GM23338 (cell line): ENCODE measurements around the gene NEU1. TPM values are rescaled to one million over a fixed set of nuclear protein-coding genes. Genes with fewer than 3 reads are reported as not detected.

Experiments
- ATAC-seq: fragments of 200-7000 bp; cut with Tn5 transposase; 3 replicates; pipeline ENCODE4 v1.9.1; 2020
- DNase-seq: peaks from one replicate; pipeline ENCODE4 v3.0.0-alpha.2; 2015; ENCODE audit warnings: low spot score
- H2AFZ ChIP-seq: fragments of 200-600 bp; sonication (generic); 2 replicates; pipeline ENCODE4 v1.8.0; 2016; ENCODE audit warnings: antibody characterized with exemption, mild to moderate bottlenecking, moderate library complexity
- H3F3A ChIP-seq: fragments of 200-600 bp; sonication (generic); replicated peaks from 2 replicates; pipeline ENCODE4 v1.8.0; 2017; ENCODE audit warnings: antibody characterized with exemption, mixed run types, low read depth
- H3K27ac ChIP-seq: fragments of 200-600 bp; sonication (generic); 2 replicates; pipeline ENCODE4 v1.6.1; 2016; ENCODE audit warnings: low read depth
- H3K27me3 ChIP-seq: fragments of 200-600 bp; sonication (generic); 2 replicates; pipeline ENCODE4 v1.8.0; 2016; ENCODE audit warnings: mild to moderate bottlenecking, mixed run types, moderate library complexity; ENCODE audit not compliant: insufficient read depth
- H3K36me3 ChIP-seq: fragments of 200-600 bp; sonication (generic); 2 replicates; pipeline ENCODE4 v1.8.0; 2016; ENCODE audit warnings: mild to moderate bottlenecking; ENCODE audit not compliant: insufficient read depth
- H3K4me1 ChIP-seq: fragments of 200-600 bp; sonication (generic); 2 replicates; pipeline ENCODE4 v1.8.0; 2016; ENCODE audit warnings: mild to moderate bottlenecking, moderate library complexity; ENCODE audit not compliant: insufficient read depth
- H3K4me2 ChIP-seq: fragments of 200-600 bp; sonication (generic); 2 replicates; pipeline ENCODE4 v1.7.1; 2017; ENCODE audit warnings: mixed run types
- H3K4me3 ChIP-seq: fragments of 200-600 bp; sonication (generic); 2 replicates; pipeline ENCODE4 v1.6.1; 2016; ENCODE audit warnings: mixed run types
- H3K79me2 ChIP-seq: fragments of 200-600 bp; sonication (generic); replicated peaks from 2 replicates; pipeline ENCODE4 v1.8.0; 2017; ENCODE audit warnings: mild to moderate bottlenecking; ENCODE audit not compliant: insufficient read depth
- H3K9me2 ChIP-seq: fragments of 200-600 bp; sonication (generic); 2 replicates; pipeline ENCODE4 v1.8.0; 2017; ENCODE audit not compliant: insufficient read depth
- H4K20me1 ChIP-seq: fragments of 200-600 bp; sonication (generic); replicated peaks from 2 replicates; pipeline ENCODE4 v1.8.0; 2017; ENCODE audit warnings: mild to moderate bottlenecking; ENCODE audit not compliant: insufficient read depth
- H3K27ac Mint-ChIP-seq: 2 replicates; pipeline ENCODE4 v1.8.0; 2020; ENCODE audit warnings: inconsistent platforms, mild to moderate bottlenecking, moderate library complexity, mixed read lengths
- H3K27me3 Mint-ChIP-seq: 3 replicates; pipeline ENCODE4 v1.8.0; 2022; ENCODE audit warnings: low read depth, mild to moderate bottlenecking, moderate library complexity, mixed read lengths, inconsistent platforms; ENCODE audit not compliant: insufficient read depth, poor library complexity
- H3K36me3 Mint-ChIP-seq: 3 replicates; pipeline ENCODE4 v1.8.0; 2021; ENCODE audit warnings: low read depth, mild to moderate bottlenecking, inconsistent platforms, moderate library complexity, mixed read lengths
- H3K4me1 Mint-ChIP-seq: 3 replicates; pipeline ENCODE4 v1.8.0; 2020; ENCODE audit warnings: mild to moderate bottlenecking, inconsistent platforms, mixed read lengths
- H3K4me3 Mint-ChIP-seq: 3 replicates; pipeline ENCODE4 v1.8.0; 2021; ENCODE audit warnings: moderate library complexity, mild to moderate bottlenecking, inconsistent platforms, mixed read lengths
- H3K9me3 Mint-ChIP-seq: 3 replicates; pipeline ENCODE4 v1.8.0; 2020; ENCODE audit warnings: moderate library complexity, mild to moderate bottlenecking, inconsistent platforms, mixed read lengths
- CREB1 ChIP-seq: fragments of 250-450 bp; sonication (Bioruptor Pico); IDR thresholded peaks from 2 replicates; pipeline ENCODE4 v1.5.0; 2020; ENCODE audit warnings: low read depth, mild to moderate bottlenecking, moderate library complexity
- EZH2 ChIP-seq: fragments of 200-600 bp; sonication (generic); IDR thresholded peaks from one replicate; pipeline ENCODE4 v1.8.0; 2017; ENCODE audit warnings: antibody characterized with exemption, mild to moderate bottlenecking, low read depth; ENCODE audit not compliant: unreplicated experiment
- EZH2phosphoT487 ChIP-seq: fragments of 200-600 bp; sonication (generic); IDR thresholded peaks from one replicate; pipeline ENCODE4 v1.8.1; 2018; ENCODE audit warnings: antibody characterized with exemption; ENCODE audit not compliant: unreplicated experiment
- JUNB ChIP-seq: IDR thresholded peaks from one replicate; pipeline ENCODE4 v1.6.1; 2016; ENCODE audit warnings: antibody characterized with exemption; ENCODE audit not compliant: unreplicated experiment
- NANOG ChIP-seq: IDR thresholded peaks from 2 replicates; pipeline ENCODE4 v1.6.1; 2016; ENCODE audit warnings: antibody characterized with exemption, borderline replicate concordance
- POLR2AphosphoS5 ChIP-seq: IDR thresholded peaks from 2 replicates; pipeline ENCODE4 v1.6.1; 2016; ENCODE audit warnings: antibody characterized with exemption, low read depth
- REST ChIP-seq: IDR thresholded peaks from one replicate; pipeline ENCODE4 v1.6.1; 2018; ENCODE audit warnings: antibody characterized with exemption; ENCODE audit not compliant: unreplicated experiment
- STAT1 ChIP-seq: IDR thresholded peaks from one replicate; pipeline ENCODE4 v1.6.1; 2016; ENCODE audit warnings: antibody characterized with exemption; ENCODE audit not compliant: unreplicated experiment
- ZNF114 ChIP-seq: fragments of 250-450 bp; sonication (Bioruptor Pico); IDR thresholded peaks from 2 replicates; pipeline ENCODE4 v1.5.0; 2020; ENCODE audit warnings: mild to moderate bottlenecking, moderate library complexity
- ZNF331 ChIP-seq: fragments of 250-450 bp; sonication (Bioruptor Pico); IDR thresholded peaks from 2 replicates; pipeline ENCODE4 v1.5.0; 2020; ENCODE audit warnings: low read depth, mild to moderate bottlenecking, moderate library complexity
- polyA plus RNA-seq: library from polyadenylated mRNA; unstranded; fragments of >200 nt; fragmentation: Nextera tagmentation; extraction: Ambion mirVana; gene quantifications from 2 replicates; pipeline ENCODE4 v1.2.1, GENCODE V29; 2016
- total RNA-seq: library from RNA; depleted of rRNA; stranded (reverse); fragments of >200 nt; shearing (Covaris generic); gene quantifications from 2 replicates; pipeline ENCODE4 v1.2.3, GENCODE V29; 2014
- TF ChIP-seq, protein P1 (sequence below), 2 experiments: fragments of 200-600 bp in 1 of 2; sonication (generic) in 1 of 2; conservative IDR thresholded peaks; 2 replicates each; pipeline versions ENCODE4 v1.5.1 to v1.6.1; 2016 to 2017; ENCODE audit warnings: antibody characterized with exemption in 2 of 2, low read depth in 2 of 2, mild to moderate bottlenecking in 2 of 2, moderate library complexity in 1 of 2
- TF ChIP-seq, protein P2 (sequence below): IDR thresholded peaks from 2 replicates; pipeline ENCODE4 v1.6.1; 2016; ENCODE audit warnings: antibody characterized with exemption
- TF ChIP-seq, protein P3 (sequence below): fragments of 250-450 bp; sonication (Bioruptor Pico); IDR thresholded peaks from 2 replicates; pipeline ENCODE4 v1.5.0; 2020; ENCODE audit warnings: mild to moderate bottlenecking, moderate library complexity

The NEU1 gene
- total and polyA plus RNA-seq, 2 experiments from 2014 or later: 31.4 to 47.4 TPM

GRCh38 chr6:31892821-31893220 lies 30.2 kb upstream of the NEU1 start:
- peaks cover 85% of the 10 kb centered on the region for H3K36me3 Mint-ChIP-seq

More at GRCh38 chr6:31892821-31893220, 30.2 kb upstream of the NEU1 start:
- Histone ChIP-seq H3K4me1 (peaks cover 4% of the 10 kb centered on the region; the same call in 1 of the 2 replicates), H3F3A (peaks cover 17% of the 10 kb centered on the region; the same call in 1 of the 2 replicates), H3K4me2 (no peak overlapping the region), H2AFZ (no peak overlapping the region), H4K20me1 (peaks cover 28% of the 10 kb centered on the region), H3K9me2 (no peaks in the 10 kb centered on the region), H3K79me2 (peaks cover 15% of the 10 kb centered on the region; the same call in 1 of the 2 replicates), H3K36me3 (peaks cover 41% of the 10 kb centered on the region), H3K27ac (no peak overlapping the region), H3K27me3 (no peaks in the 10 kb centered on the region), H3K4me3 (no peak overlapping the region)
- no peak overlapping the region for H3K4me3 Mint-ChIP-seq
- peaks cover 10% of the 10 kb centered on the region for H3K27me3 Mint-ChIP-seq
- DNase-seq (no peak), ATAC-seq (no peak)
- no peaks in the 10 kb centered on the region for H3K9me3 Mint-ChIP-seq
- H3K4me1 Mint-ChIP-seq: peaks cover 7% of the 10 kb centered on the region
- TF ChIP-seq CREB1 (CRISPR knock-in tag) (no peak), ZNF331 (CRISPR knock-in tag) (no peak), STAT1 (no peak), POLR2AphosphoS5 (no peak), NANOG (no peak), EZH2phosphoT487 (no peak), EZH2 (no peak), ZNF114 (CRISPR knock-in tag) (no peak), REST (no peak), JUNB (no peak)
- TF ChIP-seq, protein P1, sequence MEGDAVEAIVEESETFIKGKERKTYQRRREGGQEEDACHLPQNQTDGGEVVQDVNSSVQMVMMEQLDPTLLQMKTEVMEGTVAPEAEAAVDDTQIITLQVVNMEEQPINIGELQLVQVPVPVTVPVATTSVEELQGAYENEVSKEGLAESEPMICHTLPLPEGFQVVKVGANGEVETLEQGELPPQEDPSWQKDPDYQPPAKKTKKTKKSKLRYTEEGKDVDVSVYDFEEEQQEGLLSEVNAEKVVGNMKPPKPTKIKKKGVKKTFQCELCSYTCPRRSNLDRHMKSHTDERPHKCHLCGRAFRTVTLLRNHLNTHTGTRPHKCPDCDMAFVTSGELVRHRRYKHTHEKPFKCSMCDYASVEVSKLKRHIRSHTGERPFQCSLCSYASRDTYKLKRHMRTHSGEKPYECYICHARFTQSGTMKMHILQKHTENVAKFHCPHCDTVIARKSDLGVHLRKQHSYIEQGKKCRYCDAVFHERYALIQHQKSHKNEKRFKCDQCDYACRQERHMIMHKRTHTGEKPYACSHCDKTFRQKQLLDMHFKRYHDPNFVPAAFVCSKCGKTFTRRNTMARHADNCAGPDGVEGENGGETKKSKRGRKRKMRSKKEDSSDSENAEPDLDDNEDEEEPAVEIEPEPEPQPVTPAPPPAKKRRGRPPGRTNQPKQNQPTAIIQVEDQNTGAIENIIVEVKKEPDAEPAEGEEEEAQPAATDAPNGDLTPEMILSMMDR (conservative IDR thresholded peaks at IDR 0.05; ENCODE audit: low read depth in 2 of 2): no peak
- TF ChIP-seq, protein P2, sequence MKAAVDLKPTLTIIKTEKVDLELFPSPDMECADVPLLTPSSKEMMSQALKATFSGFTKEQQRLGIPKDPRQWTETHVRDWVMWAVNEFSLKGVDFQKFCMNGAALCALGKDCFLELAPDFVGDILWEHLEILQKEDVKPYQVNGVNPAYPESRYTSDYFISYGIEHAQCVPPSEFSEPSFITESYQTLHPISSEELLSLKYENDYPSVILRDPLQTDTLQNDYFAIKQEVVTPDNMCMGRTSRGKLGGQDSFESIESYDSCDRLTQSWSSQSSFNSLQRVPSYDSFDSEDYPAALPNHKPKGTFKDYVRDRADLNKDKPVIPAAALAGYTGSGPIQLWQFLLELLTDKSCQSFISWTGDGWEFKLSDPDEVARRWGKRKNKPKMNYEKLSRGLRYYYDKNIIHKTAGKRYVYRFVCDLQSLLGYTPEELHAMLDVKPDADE: no peak
- TF ChIP-seq, protein P3, sequence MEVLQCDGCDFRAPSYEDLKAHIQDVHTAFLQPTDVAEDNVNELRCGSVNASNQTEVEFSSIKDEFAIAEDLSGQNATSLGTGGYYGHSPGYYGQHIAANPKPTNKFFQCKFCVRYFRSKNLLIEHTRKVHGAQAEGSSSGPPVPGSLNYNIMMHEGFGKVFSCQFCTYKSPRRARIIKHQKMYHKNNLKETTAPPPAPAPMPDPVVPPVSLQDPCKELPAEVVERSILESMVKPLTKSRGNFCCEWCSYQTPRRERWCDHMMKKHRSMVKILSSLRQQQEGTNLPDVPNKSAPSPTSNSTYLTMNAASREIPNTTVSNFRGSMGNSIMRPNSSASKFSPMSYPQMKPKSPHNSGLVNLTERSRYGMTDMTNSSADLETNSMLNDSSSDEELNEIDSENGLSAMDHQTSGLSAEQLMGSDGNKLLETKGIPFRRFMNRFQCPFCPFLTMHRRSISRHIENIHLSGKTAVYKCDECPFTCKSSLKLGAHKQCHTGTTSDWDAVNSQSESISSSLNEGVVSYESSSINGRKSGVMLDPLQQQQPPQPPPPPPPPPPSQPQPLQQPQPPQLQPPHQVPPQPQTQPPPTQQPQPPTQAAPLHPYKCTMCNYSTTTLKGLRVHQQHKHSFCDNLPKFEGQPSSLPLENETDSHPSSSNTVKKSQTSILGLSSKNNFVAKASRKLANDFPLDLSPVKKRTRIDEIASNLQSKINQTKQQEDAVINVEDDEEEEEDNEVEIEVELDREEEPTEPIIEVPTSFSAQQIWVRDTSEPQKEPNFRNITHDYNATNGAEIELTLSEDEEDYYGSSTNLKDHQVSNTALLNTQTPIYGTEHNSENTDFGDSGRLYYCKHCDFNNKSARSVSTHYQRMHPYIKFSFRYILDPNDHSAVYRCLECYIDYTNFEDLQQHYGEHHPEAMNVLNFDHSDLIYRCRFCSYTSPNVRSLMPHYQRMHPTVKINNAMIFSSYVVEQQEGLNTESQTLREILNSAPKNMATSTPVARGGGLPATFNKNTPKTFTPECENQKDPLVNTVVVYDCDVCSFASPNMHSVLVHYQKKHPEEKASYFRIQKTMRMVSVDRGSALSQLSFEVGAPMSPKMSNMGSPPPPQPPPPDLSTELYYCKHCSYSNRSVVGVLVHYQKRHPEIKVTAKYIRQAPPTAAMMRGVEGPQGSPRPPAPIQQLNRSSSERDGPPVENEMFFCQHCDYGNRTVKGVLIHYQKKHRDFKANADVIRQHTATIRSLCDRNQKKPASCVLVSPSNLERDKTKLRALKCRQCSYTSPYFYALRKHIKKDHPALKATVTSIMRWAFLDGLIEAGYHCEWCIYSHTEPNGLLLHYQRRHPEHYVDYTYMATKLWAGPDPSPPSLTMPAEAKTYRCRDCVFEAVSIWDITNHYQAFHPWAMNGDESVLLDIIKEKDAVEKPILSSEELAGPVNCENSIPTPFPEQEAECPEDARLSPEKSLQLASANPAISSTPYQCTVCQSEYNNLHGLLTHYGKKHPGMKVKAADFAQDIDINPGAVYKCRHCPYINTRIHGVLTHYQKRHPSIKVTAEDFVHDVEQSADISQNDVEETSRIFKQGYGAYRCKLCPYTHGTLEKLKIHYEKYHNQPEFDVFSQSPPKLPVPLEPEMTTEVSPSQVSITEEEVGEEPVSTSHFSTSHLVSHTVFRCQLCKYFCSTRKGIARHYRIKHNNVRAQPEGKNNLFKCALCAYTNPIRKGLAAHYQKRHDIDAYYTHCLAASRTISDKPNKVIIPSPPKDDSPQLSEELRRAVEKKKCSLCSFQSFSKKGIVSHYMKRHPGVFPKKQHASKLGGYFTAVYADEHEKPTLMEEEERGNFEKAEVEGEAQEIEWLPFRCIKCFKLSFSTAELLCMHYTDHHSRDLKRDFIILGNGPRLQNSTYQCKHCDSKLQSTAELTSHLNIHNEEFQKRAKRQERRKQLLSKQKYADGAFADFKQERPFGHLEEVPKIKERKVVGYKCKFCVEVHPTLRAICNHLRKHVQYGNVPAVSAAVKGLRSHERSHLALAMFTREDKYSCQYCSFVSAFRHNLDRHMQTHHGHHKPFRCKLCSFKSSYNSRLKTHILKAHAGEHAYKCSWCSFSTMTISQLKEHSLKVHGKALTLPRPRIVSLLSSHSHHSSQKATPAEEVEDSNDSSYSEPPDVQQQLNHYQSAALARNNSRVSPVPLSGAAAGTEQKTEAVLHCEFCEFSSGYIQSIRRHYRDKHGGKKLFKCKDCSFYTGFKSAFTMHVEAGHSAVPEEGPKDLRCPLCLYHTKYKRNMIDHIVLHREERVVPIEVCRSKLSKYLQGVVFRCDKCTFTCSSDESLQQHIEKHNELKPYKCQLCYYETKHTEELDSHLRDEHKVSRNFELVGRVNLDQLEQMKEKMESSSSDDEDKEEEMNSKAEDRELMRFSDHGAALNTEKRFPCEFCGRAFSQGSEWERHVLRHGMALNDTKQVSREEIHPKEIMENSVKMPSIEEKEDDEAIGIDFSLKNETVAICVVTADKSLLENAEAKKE (CRISPR knock-in tag): no peak
- H3K27ac Mint-ChIP-seq: no peak overlapping the region
